Measurements from ENCODE around the gene CORO1C. TPM values are rescaled to one million over a fixed set of nuclear protein-coding genes. Genes with fewer than 3 reads are reported as not detected.

CORO1C gene
- total and polyA plus RNA-seq, 10 donors: 12.0 to 119 (median 74.8) TPM

GRCh38 chr12:108649126-108649525 is 82.2 kb downstream of the CORO1C start:
- no peak for TF ChIP-seq POLR2AphosphoS5 (IDR thresholded peaks at IDR 0.05)
- no peak for TF ChIP-seq CTCF (IDR thresholded peaks at IDR 0.05 in 8 of 11, conservative IDR thresholded peaks at IDR 0.05 in 3 of 11)
- no peak for TF ChIP-seq POLR2A (IDR thresholded peaks at IDR 0.05)
- DNase-seq: no peak
- H3K27ac ChIP-seq: peak overlapping the region in 3 of 8 donors; percentile 56 to 58 (median 58)
- H3K36me3 ChIP-seq: peaks cover 0 to 79% (median 19%) of the 10 kb centered on the region in 6 donors
- H3K4me1 ChIP-seq: peaks cover 2 to 77% (median 44%) of the 10 kb centered on the region in 6 donors
- H3K4me3 ChIP-seq: no peak overlapping the region
- intact Hi-C loops (cut with DNase I; ENCODE audit: low total_unique reads): no loop called here
- 86 to 92% (median 88%) methylated on average over 6 of the region's 6 CpGs for WGBS, 5 donors
- no peaks in the 10 kb centered on the region for H3K27me3 ChIP-seq (replicated peaks in 1 of 7)
- no peaks in the 10 kb centered on the region for H3K9me3 ChIP-seq

GRCh38 chr12:108648371-108648770 is 82.9 kb downstream of the CORO1C start:
- H3K4me1 ChIP-seq: peaks cover 2 to 77% (median 47%) of the 10 kb centered on the region in 6 donors
- TF ChIP-seq POLR2A (IDR thresholded peaks at IDR 0.05): no peak
- TF ChIP-seq POLR2AphosphoS5 (IDR thresholded peaks at IDR 0.05): no peak
- no peak for TF ChIP-seq CTCF (IDR thresholded peaks at IDR 0.05 in 8 of 11, conservative IDR thresholded peaks at IDR 0.05 in 3 of 11)
- WGBS, 5 donors: 85 to 93% (median 90%) methylated on average over 9 of the region's 9 CpGs
- intact Hi-C loops (cut with DNase I; ENCODE audit: low total_unique reads): no loop called here
- H3K9me3 ChIP-seq: no peaks in the 10 kb centered on the region
- peaks cover 0 to 79% (median 19%) of the 10 kb centered on the region in 6 donors for H3K36me3 ChIP-seq
- H3K27ac ChIP-seq: peak overlapping the region in 6 of 8 donors; percentile 44 to 58 (median 54)
- no peaks in the 10 kb centered on the region for H3K27me3 ChIP-seq (replicated peaks in 1 of 7)
- no peak for DNase-seq
- no peak overlapping the region for H3K4me3 ChIP-seq

GRCh38 chr12:108647585-108648287 is 83.6 kb downstream of the CORO1C start:
- H3K9me3 ChIP-seq: no peaks in the 10 kb centered on the region
- no peak overlapping the region for H3K4me3 ChIP-seq
- peaks cover 0 to 77% (median 48%) of the 10 kb centered on the region in 6 donors for H3K4me1 ChIP-seq
- H3K27ac ChIP-seq: peak overlapping the region in 6 of 8 donors; percentile 44 to 58 (median 54)
- H3K27me3 ChIP-seq (replicated peaks in 1 of 7): no peaks in the 10 kb centered on the region
- DNase-seq: peak; percentile 56
- H3K36me3 ChIP-seq: peaks cover 0 to 75% (median 19%) of the 10 kb centered on the region in 6 donors
- intact Hi-C loops (cut with DNase I; ENCODE audit: low total_unique reads): no loop called here
- TF ChIP-seq CTCF (IDR thresholded peaks at IDR 0.05 in 8 of 11, conservative IDR thresholded peaks at IDR 0.05 in 3 of 11) (no peak), POLR2A (IDR thresholded peaks at IDR 0.05) (no peak), POLR2AphosphoS5 (IDR thresholded peaks at IDR 0.05) (no peak)
- WGBS, 5 donors: 79 to 91% (median 87%) methylated on average over 11 of the region's 11 CpGs

Data from spleen (tissue), 11 donors.